ENCODE data around the gene C14orf93. TPM values are rescaled to one million over a fixed set of nuclear protein-coding genes. Genes with fewer than 3 reads are reported as not detected.

Gene C14orf93
- total and polyA plus RNA-seq, 9 of the 15 experiments (the other 6 are each of a cell fraction or from before 2014, with no cell fraction given) = 2.2 to 22.4 (median 16.1) TPM

GRCh38 chr14:22951795-22952194 is 58.1 kb downstream of the C14orf93 start (continued):
- TF ChIP-seq CBFA2T3 (IDR thresholded peaks at IDR 0.05) (peak; percentile 57), CBFA2T2 (conservative IDR thresholded peaks at IDR 0.05) (0 out of 2 replicates have a peak, but pooled peaks have one; percentile 22), C11orf30 (IDR thresholded peaks at IDR 0.05; ENCODE audit: low read depth) (peak; percentile 72; the same call in 1 of the 2 replicates), DACH1 (IDR thresholded peaks at IDR 0.05; ENCODE audit: partially characterized antibody) (peak; percentile 53), ZNF384 (IDR thresholded peaks at IDR 0.05; ENCODE audit: low read depth, low read length) (0 out of 2 replicates have a peak, but pooled peaks have one; percentile 29), ZNF316 (IDR thresholded peaks at IDR 0.05) (peak; percentile 75), ZBTB33 (CRISPR knock-in tag; IDR thresholded peaks at IDR 0.05) (0 out of 2 replicates have a peak, but pooled peaks have one; percentile 27), LEF1 (IDR thresholded peaks at IDR 0.05) (peak; percentile 48), NFE2 (IDR thresholded peaks at IDR 0.05; ENCODE audit: low read depth) (peak; percentile 72), CEBPG (CRISPR knock-in tag; IDR thresholded peaks at IDR 0.05) (peak; percentile 91), CEBPG (tag; conservative IDR thresholded peaks at IDR 0.05 in 1 of 2, IDR thresholded peaks at IDR 0.05 in 1 of 2) (peak; percentile 55 to 93; a peak in 3 of 4 replicates), NBN (IDR thresholded peaks at IDR 0.05; ENCODE audit: low read depth) (0 out of 2 replicates have a peak, but pooled peaks have one; percentile 40), NRF1 (conservative IDR thresholded peaks at IDR 0.05 in 1 of 2, IDR thresholded peaks at IDR 0.05 in 1 of 2) (peak in 1 of 2 experiments; percentile 24; a peak in 2 of 4 replicates), TAL1 (IDR thresholded peaks at IDR 0.05) (peak; percentile 21; the same call in 1 of the 2 replicates), ZNF766 (CRISPR knock-in tag; conservative IDR thresholded peaks at IDR 0.05) (0 out of 2 replicates have a peak, but pooled peaks have one; percentile 47), CEBPB (tag; IDR thresholded peaks at IDR 0.05) (peak; percentile 99), SMARCA4 (IDR thresholded peaks at IDR 0.05) (peak; percentile 38; the same call in 1 of the 2 replicates)
- TF ChIP-seq, protein P1, sequence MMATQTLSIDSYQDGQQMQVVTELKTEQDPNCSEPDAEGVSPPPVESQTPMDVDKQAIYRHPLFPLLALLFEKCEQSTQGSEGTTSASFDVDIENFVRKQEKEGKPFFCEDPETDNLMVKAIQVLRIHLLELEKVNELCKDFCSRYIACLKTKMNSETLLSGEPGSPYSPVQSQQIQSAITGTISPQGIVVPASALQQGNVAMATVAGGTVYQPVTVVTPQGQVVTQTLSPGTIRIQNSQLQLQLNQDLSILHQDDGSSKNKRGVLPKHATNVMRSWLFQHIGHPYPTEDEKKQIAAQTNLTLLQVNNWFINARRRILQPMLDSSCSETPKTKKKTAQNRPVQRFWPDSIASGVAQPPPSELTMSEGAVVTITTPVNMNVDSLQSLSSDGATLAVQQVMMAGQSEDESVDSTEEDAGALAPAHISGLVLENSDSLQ (IDR thresholded peaks at IDR 0.05) = peak; percentile 51
- TF ChIP-seq, protein P2, sequence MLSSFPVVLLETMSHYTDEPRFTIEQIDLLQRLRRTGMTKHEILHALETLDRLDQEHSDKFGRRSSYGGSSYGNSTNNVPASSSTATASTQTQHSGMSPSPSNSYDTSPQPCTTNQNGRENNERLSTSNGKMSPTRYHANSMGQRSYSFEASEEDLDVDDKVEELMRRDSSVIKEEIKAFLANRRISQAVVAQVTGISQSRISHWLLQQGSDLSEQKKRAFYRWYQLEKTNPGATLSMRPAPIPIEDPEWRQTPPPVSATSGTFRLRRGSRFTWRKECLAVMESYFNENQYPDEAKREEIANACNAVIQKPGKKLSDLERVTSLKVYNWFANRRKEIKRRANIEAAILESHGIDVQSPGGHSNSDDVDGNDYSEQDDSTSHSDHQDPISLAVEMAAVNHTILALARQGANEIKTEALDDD (IDR thresholded peaks at IDR 0.05) = peak; percentile 90
- TF ChIP-seq, protein P3, sequence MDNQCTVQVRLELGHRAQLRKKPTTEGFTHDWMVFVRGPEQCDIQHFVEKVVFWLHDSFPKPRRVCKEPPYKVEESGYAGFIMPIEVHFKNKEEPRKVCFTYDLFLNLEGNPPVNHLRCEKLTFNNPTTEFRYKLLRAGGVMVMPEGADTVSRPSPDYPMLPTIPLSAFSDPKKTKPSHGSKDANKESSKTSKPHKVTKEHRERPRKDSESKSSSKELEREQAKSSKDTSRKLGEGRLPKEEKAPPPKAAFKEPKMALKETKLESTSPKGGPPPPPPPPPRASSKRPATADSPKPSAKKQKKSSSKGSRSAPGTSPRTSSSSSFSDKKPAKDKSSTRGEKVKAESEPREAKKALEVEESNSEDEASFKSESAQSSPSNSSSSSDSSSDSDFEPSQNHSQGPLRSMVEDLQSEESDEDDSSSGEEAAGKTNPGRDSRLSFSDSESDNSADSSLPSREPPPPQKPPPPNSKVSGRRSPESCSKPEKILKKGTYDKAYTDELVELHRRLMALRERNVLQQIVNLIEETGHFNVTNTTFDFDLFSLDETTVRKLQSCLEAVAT (IDR thresholded peaks at IDR 0.05) = peak in 1 of 2 experiments; percentile 49; a peak in 1 of 4 replicates
